ENCODE measurements around the gene SACS.

Gene SACS

DNA sequence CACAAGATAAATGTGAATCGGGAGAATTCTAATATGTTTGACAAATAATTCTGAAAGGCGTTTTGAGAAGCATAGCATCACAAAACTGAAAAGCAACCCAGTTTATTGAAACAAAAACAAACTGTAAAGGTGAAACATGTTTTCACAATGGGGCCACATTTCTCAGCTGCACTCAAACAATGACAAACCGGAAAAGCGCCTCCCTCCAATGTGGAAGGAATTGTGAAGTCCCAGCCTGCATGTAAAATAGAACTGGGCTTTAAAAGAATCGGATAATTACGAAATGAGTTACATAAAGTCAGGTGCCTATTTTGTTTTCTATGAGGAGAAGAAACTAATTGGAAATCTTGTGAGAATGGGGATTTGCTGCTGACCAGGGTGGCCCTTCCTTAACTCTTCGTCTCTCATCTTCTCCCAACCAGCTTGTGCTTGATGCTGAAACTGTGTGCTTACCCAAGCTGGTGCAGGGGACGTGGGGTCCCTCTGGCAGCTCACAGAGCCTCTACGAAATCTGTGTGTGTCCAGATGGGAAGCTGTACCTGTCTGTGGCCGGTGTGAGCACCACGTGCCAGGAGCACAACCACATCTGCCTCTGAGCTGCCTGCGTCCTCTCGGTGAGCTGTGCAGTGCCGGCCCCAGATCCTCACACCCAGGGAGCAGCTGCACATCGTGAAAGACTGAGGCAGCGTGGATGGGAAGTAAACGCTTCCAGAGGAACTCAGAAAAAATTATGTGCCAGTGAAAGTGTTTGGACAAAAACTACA is 109.4 kb downstream of the SACS start:
- peaks cover 2% of the 10 kb centered on the region for H3K4me1 ChIP-seq
- no peaks in the 10 kb centered on the region for H3K79me2 ChIP-seq
- no peaks in the 10 kb centered on the region for H3K9me3 ChIP-seq (ENCODE audit: control insufficient read depth, low read length)
- TF ChIP-seq, protein P1, sequence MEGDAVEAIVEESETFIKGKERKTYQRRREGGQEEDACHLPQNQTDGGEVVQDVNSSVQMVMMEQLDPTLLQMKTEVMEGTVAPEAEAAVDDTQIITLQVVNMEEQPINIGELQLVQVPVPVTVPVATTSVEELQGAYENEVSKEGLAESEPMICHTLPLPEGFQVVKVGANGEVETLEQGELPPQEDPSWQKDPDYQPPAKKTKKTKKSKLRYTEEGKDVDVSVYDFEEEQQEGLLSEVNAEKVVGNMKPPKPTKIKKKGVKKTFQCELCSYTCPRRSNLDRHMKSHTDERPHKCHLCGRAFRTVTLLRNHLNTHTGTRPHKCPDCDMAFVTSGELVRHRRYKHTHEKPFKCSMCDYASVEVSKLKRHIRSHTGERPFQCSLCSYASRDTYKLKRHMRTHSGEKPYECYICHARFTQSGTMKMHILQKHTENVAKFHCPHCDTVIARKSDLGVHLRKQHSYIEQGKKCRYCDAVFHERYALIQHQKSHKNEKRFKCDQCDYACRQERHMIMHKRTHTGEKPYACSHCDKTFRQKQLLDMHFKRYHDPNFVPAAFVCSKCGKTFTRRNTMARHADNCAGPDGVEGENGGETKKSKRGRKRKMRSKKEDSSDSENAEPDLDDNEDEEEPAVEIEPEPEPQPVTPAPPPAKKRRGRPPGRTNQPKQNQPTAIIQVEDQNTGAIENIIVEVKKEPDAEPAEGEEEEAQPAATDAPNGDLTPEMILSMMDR (IDR thresholded peaks at IDR 0.05) = no peak
- no peak overlapping the region for H3K9ac ChIP-seq
- H3K27ac ChIP-seq = no peak overlapping the region
- no peak overlapping the region for H3K4me3 ChIP-seq (ENCODE audit: low read depth, low read length)
- no peaks in the 10 kb centered on the region for H3K27me3 ChIP-seq (ENCODE audit: control insufficient read depth, insufficient read depth, low read length)
- H3K4me2 ChIP-seq (ENCODE audit: low read length) = no peak overlapping the region
- no peak overlapping the region for H2AFZ ChIP-seq
- H3K36me3 ChIP-seq (ENCODE audit: control insufficient read depth, insufficient read depth, low read length) = no peaks in the 10 kb centered on the region

DNA sequence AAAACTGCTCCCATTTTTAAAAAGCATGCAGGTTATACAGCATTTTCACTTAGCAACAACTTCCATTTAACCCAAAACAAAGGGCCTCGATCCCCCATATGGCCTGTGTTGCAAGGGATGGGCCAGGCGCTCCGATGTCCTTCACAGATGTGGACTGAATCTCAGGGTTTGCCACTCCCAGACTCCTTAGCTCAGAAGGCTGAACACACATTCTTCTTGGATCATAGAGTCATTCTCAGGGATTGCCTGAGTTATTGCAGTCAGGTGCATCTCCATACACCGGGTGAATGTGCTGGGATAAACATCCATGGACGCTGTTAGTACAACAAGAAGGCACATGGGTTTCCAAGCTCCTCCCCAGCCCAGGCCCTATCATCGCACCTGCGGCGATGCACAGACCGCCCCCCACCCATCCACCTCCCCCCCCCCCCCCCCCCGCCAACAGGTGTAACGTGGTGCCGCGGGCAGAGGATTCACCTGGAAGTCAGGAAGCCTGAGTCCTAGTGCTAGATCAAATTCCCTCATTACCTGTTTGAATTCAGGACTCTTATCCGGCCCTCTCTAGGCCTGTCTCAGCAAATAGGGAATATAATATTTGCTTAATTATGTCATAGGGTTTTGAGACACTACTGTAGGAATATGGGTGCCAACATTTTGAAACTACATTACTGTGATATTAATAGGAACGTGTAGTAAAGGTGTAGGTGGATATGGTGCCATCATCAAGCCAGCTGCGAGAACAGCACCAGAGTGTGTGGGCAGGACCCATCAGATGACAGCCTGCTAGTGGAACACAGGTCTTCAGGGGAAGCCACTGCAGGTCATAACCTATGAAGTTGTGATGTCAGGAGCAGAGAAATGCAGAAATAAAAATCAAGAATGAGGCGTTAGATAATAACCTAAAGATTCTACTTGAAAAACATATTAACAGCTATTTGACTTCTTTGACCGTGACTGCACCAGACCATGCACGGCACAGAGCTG is 110.9 kb downstream of the SACS start:
- no peaks in the 10 kb centered on the region for H3K9me3 ChIP-seq (ENCODE audit: control insufficient read depth, low read length)
- H3K27ac ChIP-seq = no peak overlapping the region
- no peaks in the 10 kb centered on the region for H3K36me3 ChIP-seq (ENCODE audit: control insufficient read depth, insufficient read depth, low read length)
- no peak overlapping the region for H3K9ac ChIP-seq
- no peaks in the 10 kb centered on the region for H3K27me3 ChIP-seq (ENCODE audit: control insufficient read depth, insufficient read depth, low read length)
- peaks cover 2% of the 10 kb centered on the region for H3K4me1 ChIP-seq
- H2AFZ ChIP-seq = no peak overlapping the region
- no peak overlapping the region for H3K4me2 ChIP-seq (ENCODE audit: low read length)
- TF ChIP-seq, protein P1 (IDR thresholded peaks at IDR 0.05) = no peak
- no peak overlapping the region for H3K4me3 ChIP-seq (ENCODE audit: low read depth, low read length)
- H3K79me2 ChIP-seq = no peaks in the 10 kb centered on the region

DNA sequence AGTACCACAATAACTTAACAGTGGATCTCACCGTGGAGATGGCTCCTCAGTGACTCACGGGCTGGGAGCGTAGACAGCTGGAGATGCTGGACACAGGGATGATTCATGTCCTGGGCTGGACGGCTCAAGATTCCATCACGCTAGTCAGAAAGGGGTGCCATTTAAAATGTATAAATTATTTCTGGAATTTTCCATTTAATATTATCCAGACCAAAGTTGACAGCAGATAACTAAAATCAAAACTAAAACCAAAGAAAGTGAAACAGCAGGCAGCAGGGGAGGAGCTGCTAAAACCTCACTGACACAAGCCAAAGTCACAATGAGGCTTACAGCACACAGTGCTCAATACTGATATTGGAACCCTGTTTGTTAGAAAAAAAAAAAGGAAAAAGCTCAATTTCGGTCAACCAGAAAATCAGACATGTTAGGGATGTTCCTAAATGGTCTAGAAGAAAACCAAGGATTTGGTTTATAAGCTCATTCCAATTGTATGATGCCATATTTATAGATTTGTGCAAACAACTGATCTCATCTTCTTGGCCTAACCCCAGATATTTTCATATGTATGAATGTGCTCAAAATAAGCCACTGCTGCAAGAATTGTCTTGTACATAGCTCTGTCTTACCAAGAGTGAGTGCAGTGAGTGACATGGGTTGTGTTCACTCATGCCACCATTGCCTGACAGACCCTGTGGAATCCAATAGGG is 111.8 kb downstream of the SACS start:
- H3K36me3 ChIP-seq (ENCODE audit: control insufficient read depth, insufficient read depth, low read length) = no peaks in the 10 kb centered on the region
- H3K4me1 ChIP-seq = peaks cover 2% of the 10 kb centered on the region
- H3K27me3 ChIP-seq (ENCODE audit: control insufficient read depth, insufficient read depth, low read length) = no peaks in the 10 kb centered on the region
- no peaks in the 10 kb centered on the region for H3K9me3 ChIP-seq (ENCODE audit: control insufficient read depth, low read length)
- no peak overlapping the region for H3K9ac ChIP-seq
- no peaks in the 10 kb centered on the region for H3K79me2 ChIP-seq
- no peak overlapping the region for H3K4me3 ChIP-seq (ENCODE audit: low read depth, low read length)
- H3K4me2 ChIP-seq (ENCODE audit: low read length) = no peak overlapping the region
- TF ChIP-seq, protein P1 (IDR thresholded peaks at IDR 0.05) = no peak
- H3K27ac ChIP-seq = no peak overlapping the region
- H2AFZ ChIP-seq = no peak overlapping the region

DNA sequence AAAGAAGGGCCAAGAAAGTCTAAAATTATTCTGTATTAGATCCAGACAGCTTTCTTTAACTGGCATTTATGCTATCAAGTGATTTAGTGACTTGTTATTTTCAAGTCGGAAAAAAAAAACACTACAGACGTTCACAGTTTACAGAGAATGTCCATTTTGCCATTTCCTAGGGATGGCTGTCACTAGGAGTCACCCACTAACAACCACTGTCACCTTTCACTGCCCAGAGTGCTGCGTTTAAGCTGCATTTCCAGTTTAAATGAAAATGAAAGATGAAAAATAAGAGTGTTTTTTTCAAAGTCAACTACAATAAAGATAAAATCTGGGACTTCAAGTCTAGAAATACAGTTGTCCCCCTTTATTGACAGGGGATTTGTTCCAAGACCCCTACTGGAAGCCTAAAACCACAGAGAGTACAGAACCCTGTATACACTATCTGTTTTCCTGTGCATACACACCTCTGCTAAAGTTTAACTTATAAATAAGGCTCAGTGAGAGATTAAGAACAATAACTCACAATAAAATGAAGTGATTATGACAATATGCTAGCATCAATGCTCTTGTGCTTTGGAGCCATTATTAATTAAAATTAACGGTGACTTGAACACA is 112.5 kb downstream of the SACS start:
- no peak overlapping the region for H2AFZ ChIP-seq
- no peak overlapping the region for H3K4me3 ChIP-seq (ENCODE audit: low read depth, low read length)

More for the DNA sequence above, 112.5 kb downstream of the SACS start:
- H3K4me2 ChIP-seq (ENCODE audit: low read length) = no peak overlapping the region
- H3K9me3 ChIP-seq (ENCODE audit: control insufficient read depth, low read length) = no peaks in the 10 kb centered on the region
- no peak overlapping the region for H3K9ac ChIP-seq
- H3K27ac ChIP-seq = no peak overlapping the region
- TF ChIP-seq, protein P1 (IDR thresholded peaks at IDR 0.05) = no peak
- H3K36me3 ChIP-seq (ENCODE audit: control insufficient read depth, insufficient read depth, low read length) = no peaks in the 10 kb centered on the region
- H3K4me1 ChIP-seq = peaks cover 2% of the 10 kb centered on the region
- no peaks in the 10 kb centered on the region for H3K27me3 ChIP-seq (ENCODE audit: control insufficient read depth, insufficient read depth, low read length)
- H3K79me2 ChIP-seq = no peaks in the 10 kb centered on the region

Data from parathyroid adenoma (tissue), 2 donors.